Activated T-cell treated with anti-CD3 and anti-CD28 coated beads for 4 hours (primary cell): Measurements from ENCODE around the gene NUDT17.

Experiments
- DNase-seq: peaks from one replicate; pipeline ENCODE4 v3.0.0-alpha.2; 2020

NUDT17 gene

GRCh38 chr1:145849356-145850160 lies 4.1 kb downstream of the NUDT17 start:
- no peak for DNase-seq

GRCh38 chr1:145855426-145855948 lies 10.1 kb downstream of the NUDT17 start:
- no peak for DNase-seq

DNA sequence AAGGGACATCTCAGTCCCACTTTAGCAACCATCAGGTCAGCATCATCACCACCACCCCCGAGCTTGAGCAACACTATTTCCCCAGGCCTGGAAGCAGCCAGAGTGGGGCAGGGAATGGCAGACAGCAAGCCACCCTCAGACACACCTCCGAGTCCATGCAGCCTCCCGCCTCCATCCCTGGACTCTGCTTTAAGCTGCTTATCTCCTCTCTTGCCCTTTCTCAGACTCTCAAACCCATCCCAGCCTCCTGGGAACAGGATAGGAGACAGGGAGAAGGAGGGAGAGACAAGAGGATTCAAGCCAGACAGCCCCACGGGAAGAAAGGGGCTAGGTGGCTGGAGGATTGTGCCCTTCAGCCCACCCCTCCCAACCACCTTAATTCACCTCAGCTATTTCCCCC lies 11.7 kb downstream of the NUDT17 start:
- no peak for DNase-seq

DNA sequence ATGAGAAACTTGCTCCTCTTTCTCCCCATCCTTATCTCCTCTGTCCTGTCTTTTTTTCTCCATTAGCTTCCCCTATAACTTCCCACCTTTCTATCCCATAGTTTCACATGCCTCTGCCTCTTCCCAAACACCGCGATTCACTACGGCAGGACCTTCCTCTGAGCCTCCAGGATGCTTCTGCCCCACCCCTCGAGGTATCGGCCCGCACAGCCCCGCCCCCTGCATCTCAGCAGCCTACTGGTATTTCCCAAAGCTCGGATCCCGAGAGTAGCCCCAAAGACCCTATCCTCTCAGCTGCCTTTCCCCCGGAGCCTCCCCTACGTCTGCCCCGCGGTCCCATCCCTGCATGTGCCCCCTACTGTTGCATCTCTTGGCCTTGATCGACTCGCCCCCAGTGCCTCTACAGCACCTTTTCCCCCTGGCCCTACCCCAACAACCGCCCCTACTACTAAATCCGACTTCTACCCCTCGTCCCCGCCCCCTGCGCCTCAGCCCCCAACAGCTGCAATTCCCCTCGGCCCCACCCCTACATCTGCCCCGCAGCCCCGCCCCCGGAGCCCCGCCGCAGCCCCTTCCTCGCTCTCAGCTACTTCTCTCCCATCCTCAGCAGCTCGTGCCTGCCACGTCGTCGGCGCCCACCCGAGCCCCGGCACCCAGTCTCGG lies 12.9 kb downstream of the NUDT17 start:
- peak; percentile 47 for DNase-seq

DNA sequence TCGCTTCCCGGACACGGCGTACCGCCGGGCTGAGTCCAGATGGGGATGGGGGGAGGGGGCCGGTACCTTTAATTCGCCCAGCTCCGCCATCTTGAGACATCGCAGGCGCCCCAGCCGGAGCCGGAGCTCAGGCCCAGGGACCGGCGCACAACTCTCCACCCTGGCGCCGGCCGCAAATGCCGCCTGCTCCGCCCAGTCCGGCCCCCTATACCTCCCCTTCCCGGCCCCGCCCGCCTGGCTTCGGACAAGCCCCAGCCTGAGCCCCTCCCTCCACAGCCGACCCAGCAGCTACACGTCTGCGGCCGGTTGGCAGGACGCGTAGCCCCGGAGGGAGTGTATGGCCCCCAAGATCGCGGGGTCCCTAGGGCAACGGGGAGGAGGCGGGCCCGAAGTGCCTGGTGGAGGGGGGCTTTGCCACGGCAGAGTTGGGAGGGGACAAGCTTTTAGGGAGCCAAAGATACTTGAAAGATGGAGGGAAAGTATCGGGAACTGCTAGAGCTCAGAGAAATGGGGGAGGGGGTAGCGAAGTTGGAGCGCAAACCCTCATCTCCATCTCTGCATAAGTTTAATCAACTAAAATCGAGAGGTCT lies 13.6 kb downstream of the NUDT17 start, which contains the start of gene PIAS3:
Gene PIAS3 (minus strand): TSS at position 181 of the 590 bp plus-strand sequence. CDS start 91 bp downstream, at position 90.
- DNase-seq: peak; percentile 65

GRCh38 chr1:145859491-145860023 lies 14.1 kb downstream of the NUDT17 start:
- peak; percentile 61 for DNase-seq

- DNase-seq: no peak
Observed at GRCh38 chr1:145863282-145864018, 18.0 kb downstream of the NUDT17 start.

GRCh38 chr1:145868232-145868631 lies 22.8 kb downstream of the NUDT17 start:
- DNase-seq: no peak

GRCh38 chr1:145871994-145872924 lies 26.8 kb downstream of the NUDT17 start:
- peak; percentile 7 for DNase-seq

GRCh38 chr1:145874646-145875045 lies 29.2 kb downstream of the NUDT17 start:
- DNase-seq: no peak

- DNase-seq: no peak
Observed at GRCh38 chr1:145877923-145878486, 32.6 kb downstream of the NUDT17 start.

DNA sequence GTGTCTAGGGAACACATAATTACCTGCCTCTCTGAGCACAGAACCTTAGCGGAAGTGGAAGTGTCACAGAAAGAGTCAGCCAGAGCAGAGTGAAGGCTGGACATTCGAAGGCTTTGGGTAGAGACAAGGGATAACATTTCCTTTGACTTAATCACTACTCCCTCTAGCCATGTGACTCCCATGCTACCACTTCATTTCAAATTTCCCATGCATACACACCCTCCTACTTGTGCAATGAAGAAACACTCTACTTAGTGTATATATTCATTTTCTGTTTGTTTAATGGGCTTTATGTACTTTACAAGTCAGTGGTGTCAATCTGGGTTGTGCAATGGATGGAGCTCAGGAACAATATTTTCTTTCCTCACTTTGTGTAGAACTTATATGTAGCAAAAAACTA lies 33.3 kb downstream of the NUDT17 start:
- DNase-seq: no peak

DNA sequence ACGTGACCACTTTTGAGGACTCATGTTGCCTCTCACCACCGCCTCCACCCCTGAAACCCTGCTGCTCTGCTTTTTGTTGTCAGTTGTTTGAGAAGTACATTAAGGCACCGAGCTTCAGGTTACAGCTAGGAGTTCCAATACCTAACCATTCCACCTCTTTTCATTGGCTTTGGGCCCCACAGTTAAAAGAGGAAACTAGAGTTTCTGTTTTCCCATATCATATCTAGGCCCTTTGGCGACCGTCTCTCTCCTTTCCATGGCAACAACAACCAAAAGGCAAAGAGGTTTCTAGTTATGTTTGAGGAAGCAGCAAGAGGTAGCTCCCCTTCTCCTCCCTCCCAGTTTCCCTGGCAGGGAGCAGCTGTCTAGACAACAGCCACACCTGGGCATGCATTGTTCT lies 34.3 kb downstream of the NUDT17 start:
- DNase-seq: no peak

DNA sequence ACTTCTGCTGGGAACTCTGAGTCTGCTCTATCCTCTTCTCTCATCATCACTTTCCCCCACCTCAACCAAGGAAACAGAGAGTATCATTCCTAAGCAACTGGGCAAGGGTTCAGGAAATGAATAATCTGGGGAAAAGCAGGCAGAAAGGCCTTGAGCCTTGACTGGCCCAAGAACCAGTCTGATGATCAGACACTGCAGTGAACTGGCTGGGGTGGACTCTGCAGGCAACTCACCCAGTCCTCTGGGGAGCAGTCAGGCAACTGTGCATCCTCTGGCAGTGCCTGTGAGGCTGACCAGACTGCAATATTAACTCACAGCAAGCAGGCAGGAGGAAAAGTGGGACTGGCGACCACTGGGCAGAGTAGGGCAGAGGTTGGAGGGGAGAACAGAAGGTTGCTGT lies 39.2 kb downstream of the NUDT17 start:
- no peak for DNase-seq

- DNase-seq: peak; percentile 83
Observed at GRCh38 chr1:145885738-145886287, 40.4 kb downstream of the NUDT17 start, which contains the start of gene ANKRD35. ANKRD35 (minus strand) TSS chr1:145885866; CDS start chr1:145885758, 108 bp downstream.

GRCh38 chr1:145886390-145886789 lies 41.0 kb downstream of the NUDT17 start:
- DNase-seq: no peak

- DNase-seq: no peak
Observed at GRCh38 chr1:145886816-145887215, 41.4 kb downstream of the NUDT17 start.

- DNase-seq: no peak
Observed at GRCh38 chr1:145887631-145888030, 42.2 kb downstream of the NUDT17 start.

DNA sequence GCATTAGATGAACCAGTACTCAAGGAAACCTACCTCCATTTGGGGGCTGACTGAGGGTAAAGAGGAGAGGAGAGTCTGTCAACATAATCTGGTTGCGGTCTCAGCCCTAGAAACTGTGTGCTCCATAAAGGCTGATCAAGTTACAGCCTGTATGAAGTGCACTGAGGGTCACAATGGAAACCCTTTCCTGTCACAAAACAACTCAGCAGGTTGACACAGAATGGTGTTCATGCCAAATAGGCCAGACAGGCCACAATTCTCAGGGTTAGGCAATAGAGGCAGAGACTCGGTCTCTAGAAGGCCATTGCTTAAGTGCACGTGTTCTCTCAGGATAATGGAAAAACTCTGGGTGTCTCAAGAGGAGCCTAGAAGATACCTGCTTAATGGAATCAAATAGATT lies 44.3 kb downstream of the NUDT17 start:
- DNase-seq: no peak

GRCh38 chr1:145891143-145891542 lies 45.7 kb downstream of the NUDT17 start:
- DNase-seq: no peak
